ENCODE results near the gene ZNF462. TPM values are rescaled to one million over a fixed set of nuclear protein-coding genes. Genes with fewer than 3 reads are reported as not detected.

Gene ZNF462
- total RNA-seq, 1 donor from 2014 or later: 98.3 TPM

DNA sequence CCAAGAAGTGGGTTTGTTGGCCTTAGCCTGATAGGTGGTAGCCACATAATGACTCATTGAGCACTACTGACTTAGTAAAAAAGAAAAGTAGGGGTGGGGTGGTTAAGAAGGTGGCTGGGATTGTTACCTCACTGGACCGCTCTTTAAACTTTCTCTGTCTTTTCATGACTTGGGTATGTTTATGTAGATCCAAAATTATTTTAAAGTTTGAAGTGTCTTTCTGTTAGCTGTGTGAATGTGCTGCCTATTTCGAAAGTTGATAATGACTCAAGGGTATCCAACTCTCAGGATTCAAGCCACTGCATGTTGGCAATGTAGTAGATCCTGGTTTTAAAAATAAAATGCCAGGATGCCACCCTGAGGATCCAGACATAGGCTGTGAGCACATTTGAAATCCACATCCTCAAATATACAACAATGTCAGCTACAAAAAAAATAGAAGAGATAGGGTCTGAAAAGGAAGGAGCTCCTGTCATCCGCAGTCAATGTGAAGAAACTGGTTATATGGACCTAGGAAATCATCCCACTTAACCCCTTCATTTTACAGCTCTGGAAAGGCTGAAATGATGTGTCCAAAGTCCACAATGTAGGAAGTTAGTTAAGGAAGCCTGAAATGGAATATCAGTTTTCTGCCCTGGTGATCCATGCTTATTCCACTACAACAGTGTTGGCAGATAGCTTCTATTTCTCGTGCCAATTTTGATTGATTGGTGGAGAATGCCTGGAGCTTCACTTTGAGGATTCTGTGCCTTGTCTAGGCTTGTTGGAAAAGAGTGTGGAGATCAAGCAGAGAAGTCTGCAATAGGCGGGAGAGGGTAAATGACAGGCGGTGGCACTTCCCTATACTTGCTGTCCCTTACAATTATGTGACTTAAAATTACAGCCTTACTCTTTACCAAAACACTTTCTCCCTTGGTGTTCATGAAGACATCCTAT lies 23.4 kb downstream of the ZNF462 start:
- H3K36me3 Mint-ChIP-seq (ENCODE audit: low read depth, unreplicated experiment): peaks cover 3% of the 10 kb centered on the region

GRCh38 chr9:106887066-106887465 lies 24.1 kb downstream of the ZNF462 start:
- no peak for TF ChIP-seq CTCF (IDR thresholded peaks at IDR 0.05; ENCODE audit: unreplicated experiment)
- peaks cover 54% of the 10 kb centered on the region for H3K4me1 Mint-ChIP-seq (ENCODE audit: unreplicated experiment)
- H3K4me3 Mint-ChIP-seq (ENCODE audit: unreplicated experiment): no peak overlapping the region
- no peaks in the 10 kb centered on the region for H3K9me3 Mint-ChIP-seq (ENCODE audit: unreplicated experiment)
- H3K27ac Mint-ChIP-seq (ENCODE audit: unreplicated experiment): no peak overlapping the region
- H3K27me3 Mint-ChIP-seq (ENCODE audit: unreplicated experiment): peaks cover 1% of the 10 kb centered on the region
- peaks cover 4% of the 10 kb centered on the region for H3K36me3 Mint-ChIP-seq (ENCODE audit: low read depth, unreplicated experiment)
- no peak for DNase-seq (ENCODE audit: low spot score)

More for the DNA sequence above, 23.4 kb downstream of the ZNF462 start:
- H3K27me3 Mint-ChIP-seq (ENCODE audit: unreplicated experiment): peaks cover 1% of the 10 kb centered on the region
- H3K9me3 Mint-ChIP-seq (ENCODE audit: unreplicated experiment): no peaks in the 10 kb centered on the region
- no peak overlapping the region for H3K27ac Mint-ChIP-seq (ENCODE audit: unreplicated experiment)
- peaks cover 51% of the 10 kb centered on the region for H3K4me1 Mint-ChIP-seq (ENCODE audit: unreplicated experiment)
- no peak overlapping the region for H3K4me3 Mint-ChIP-seq (ENCODE audit: unreplicated experiment)
- no peak for TF ChIP-seq CTCF (IDR thresholded peaks at IDR 0.05; ENCODE audit: unreplicated experiment)
- no peak for DNase-seq (ENCODE audit: low spot score)

DNA sequence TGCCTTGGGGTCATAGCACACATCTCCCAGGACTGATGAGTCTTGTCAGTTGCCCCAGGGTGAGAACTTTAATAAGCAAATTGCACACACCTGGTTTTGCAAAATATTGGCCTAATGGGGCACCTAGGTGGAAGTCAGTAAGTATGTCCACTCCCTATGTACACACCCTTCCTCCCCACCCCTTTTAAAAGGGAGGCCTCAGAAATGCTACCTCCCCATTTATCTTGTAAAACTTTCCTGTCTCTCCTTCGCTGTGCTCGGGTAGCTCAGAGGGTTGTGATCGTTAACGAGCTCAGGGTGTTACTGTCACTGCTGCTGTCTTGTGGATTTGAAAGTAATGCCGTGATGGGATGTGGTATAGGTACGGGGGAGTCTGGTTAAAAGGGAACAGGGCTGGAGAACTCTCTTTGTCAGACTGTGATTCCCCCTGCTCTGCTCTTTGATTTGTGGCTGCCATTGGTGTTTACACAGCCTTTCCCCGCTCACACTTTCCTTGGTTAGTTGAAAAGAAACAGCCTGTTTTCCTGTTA lies 26.2 kb downstream of the ZNF462 start:
- peaks cover 4% of the 10 kb centered on the region for H3K36me3 Mint-ChIP-seq (ENCODE audit: low read depth, unreplicated experiment)
- peaks cover 58% of the 10 kb centered on the region for H3K4me1 Mint-ChIP-seq (ENCODE audit: unreplicated experiment)
- H3K4me3 Mint-ChIP-seq (ENCODE audit: unreplicated experiment): no peak overlapping the region
- no peak for DNase-seq (ENCODE audit: low spot score)
- no peaks in the 10 kb centered on the region for H3K27me3 Mint-ChIP-seq (ENCODE audit: unreplicated experiment)
- no peak for TF ChIP-seq CTCF (IDR thresholded peaks at IDR 0.05; ENCODE audit: unreplicated experiment)
- H3K27ac Mint-ChIP-seq (ENCODE audit: unreplicated experiment): peak overlapping the region; percentile 52
- H3K9me3 Mint-ChIP-seq (ENCODE audit: unreplicated experiment): no peaks in the 10 kb centered on the region

DNA sequence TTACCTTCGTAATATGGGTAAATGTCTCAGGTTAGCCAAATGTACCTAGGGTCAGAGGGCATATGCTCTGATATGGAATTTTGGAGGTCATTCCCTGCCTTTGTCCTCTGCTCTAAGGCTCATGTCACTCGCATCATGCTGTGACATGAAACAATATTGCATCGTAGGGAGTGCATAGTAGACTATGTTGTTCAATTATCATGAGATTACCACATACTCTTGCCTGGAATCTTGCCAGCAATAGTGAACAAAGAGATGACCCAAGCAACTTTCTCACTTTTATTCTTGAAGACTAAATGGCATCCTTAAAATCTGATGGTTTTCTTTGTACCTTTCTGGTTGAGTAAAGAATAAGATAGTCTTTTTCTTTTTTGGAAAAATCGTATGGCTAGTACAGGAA lies 27.6 kb downstream of the ZNF462 start:
- H3K27ac Mint-ChIP-seq (ENCODE audit: unreplicated experiment): no peak overlapping the region
- no peak overlapping the region for H3K4me3 Mint-ChIP-seq (ENCODE audit: unreplicated experiment)
- H3K4me1 Mint-ChIP-seq (ENCODE audit: unreplicated experiment): peaks cover 48% of the 10 kb centered on the region

More for the DNA sequence above, 27.6 kb downstream of the ZNF462 start:
- Mint-ChIP-seq H3K27me3 (ENCODE audit: unreplicated experiment) (no peaks in the 10 kb centered on the region), H3K36me3 (ENCODE audit: low read depth, unreplicated experiment) (peaks cover 4% of the 10 kb centered on the region), H3K9me3 (ENCODE audit: unreplicated experiment) (no peaks in the 10 kb centered on the region)
- DNase-seq (ENCODE audit: low spot score): no peak
- no peak for TF ChIP-seq CTCF (IDR thresholded peaks at IDR 0.05; ENCODE audit: unreplicated experiment)

All from endothelial cell (in vitro differentiated cells).